Choroid plexus epithelial cell (primary cell): ENCODE results near the gene CFAP410.

ENCODE experiments used
- DNase-seq: peaks from one replicate; pipeline ENCODE4 v3.0.0-alpha.2; 2010; ENCODE audit warnings: low read depth
- H3K4me3 ChIP-seq: 2 replicates; pipeline ENCODE4 v1.5.1; 2011; ENCODE audit warnings: low read depth, mild to moderate bottlenecking, control low read depth, low read length, moderate library complexity
- TF ChIP-seq, protein P1 (sequence below): conservative IDR thresholded peaks from 2 replicates; pipeline ENCODE4 v1.5.1; 2011; ENCODE audit warnings: low read depth, mild to moderate bottlenecking, control low read depth, inconsistent platforms, low read length, moderate library complexity

The CFAP410 gene

DNA sequence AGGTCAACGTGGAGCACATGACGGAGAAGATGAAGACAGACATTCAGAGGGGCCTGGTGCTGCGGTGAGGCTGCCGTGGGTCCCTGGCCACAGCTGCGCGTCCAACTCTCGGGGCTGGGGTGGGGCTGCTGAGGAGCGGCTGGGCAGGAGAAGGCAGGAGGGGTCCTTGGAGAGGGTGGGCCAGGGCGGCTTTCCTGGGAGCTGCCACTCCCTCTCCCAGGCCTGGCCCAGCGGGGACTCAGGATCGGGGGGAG is 14.4 kb downstream of the CFAP410 start:
- H3K4me3 ChIP-seq, result no peak overlapping the region
- no peak for DNase-seq
- TF ChIP-seq, protein P1, sequence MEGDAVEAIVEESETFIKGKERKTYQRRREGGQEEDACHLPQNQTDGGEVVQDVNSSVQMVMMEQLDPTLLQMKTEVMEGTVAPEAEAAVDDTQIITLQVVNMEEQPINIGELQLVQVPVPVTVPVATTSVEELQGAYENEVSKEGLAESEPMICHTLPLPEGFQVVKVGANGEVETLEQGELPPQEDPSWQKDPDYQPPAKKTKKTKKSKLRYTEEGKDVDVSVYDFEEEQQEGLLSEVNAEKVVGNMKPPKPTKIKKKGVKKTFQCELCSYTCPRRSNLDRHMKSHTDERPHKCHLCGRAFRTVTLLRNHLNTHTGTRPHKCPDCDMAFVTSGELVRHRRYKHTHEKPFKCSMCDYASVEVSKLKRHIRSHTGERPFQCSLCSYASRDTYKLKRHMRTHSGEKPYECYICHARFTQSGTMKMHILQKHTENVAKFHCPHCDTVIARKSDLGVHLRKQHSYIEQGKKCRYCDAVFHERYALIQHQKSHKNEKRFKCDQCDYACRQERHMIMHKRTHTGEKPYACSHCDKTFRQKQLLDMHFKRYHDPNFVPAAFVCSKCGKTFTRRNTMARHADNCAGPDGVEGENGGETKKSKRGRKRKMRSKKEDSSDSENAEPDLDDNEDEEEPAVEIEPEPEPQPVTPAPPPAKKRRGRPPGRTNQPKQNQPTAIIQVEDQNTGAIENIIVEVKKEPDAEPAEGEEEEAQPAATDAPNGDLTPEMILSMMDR, result no peak

DNA sequence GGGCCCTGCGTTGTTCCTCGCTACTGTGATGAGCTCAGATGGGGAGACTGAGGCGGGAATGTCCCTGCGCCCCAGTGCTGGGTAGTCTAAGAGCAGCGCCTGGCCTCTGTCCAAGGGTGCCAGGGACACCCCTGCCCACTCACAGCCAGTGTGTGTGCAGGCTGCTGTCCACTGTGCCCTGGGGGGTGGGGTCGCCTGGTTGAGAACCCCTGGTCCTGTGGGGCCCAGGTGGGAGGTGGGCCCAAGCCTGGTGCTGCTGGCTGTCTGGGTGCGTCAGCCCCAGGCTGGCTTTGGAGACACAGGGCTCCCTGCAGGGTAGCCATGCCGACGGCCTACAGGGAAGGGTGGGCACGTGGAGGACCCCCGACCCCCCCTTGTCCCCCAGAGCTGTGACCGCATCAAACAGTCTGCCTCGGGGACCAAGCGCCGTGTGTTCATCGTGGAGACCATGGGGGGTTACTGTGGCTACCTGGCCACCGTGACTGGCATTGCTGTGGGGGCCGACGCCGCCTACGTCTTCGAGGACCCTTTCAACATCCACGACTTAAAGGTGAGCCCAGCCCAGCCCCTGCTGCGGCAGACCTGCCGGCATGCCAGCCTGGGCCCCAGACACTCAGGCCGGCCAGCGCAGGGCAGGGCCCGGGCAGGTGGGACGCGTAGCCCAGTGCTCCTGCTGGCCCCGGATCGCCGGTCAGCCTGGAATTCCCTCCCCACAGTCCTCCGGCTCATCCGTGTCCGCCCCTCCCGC is 14.9 kb downstream of the CFAP410 start:
- H3K4me3 ChIP-seq, result no peak overlapping the region
- DNase-seq, result no peak
- TF ChIP-seq, protein P1, result no peak

DNA sequence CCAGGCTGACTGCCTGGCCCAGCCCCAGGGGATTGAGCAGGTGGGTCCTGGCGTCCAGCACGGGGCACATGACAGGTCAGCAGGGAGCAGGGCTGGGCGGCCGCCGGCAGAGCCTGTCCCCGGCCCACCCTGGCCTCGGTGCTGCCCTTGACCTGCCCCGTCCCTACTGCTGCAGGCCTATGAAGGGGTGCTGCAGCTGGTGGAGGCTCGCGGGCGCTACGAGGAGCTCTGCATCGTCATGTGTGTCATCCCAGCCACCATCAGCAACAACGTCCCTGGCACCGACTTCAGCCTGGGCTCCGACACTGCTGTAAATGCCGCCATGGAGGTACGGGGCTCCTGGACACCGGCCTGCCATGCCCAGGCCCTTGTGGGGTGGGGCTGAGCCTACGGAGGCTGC is 15.6 kb downstream of the CFAP410 start:
- no peak overlapping the region for H3K4me3 ChIP-seq
- TF ChIP-seq, protein P1, result no peak
- DNase-seq, result no peak

DNA sequence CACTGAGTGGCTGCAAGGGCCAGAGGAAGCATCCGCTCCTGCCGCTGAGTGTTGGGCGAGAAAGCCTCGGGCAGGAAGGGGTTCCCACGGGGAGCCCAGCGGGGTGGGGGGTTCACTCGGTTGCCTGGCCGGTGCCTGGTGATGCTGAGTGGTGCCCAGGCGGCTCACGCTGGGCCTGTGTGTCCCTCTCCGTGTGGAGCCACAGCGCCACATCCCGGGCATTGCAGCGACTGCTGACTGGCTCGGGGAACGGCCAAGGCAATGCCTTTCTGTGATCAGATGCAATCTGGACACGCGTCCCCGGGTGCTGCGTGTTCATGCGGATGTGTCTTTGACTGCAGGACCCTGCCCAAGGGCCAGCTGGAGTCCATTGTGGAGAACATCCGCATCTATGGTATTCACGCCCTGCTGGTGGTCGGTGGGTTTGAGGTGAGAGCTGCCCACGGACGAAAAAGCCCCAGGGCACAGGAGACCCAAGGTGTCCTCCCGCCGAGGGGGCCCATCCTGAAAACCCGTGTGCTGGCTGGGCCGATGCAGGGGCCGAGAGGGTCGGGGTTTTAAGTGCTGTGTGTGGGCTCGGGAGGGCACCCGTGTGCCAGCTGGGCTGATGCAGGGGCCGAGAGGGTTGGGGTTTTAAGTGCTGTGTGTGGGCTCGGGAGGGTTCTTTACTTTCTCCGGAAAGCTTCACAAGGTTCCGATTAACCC is 16.4 kb downstream of the CFAP410 start:
- TF ChIP-seq, protein P1, result no peak
- DNase-seq, result no peak
- H3K4me3 ChIP-seq, result no peak overlapping the region

DNA sequence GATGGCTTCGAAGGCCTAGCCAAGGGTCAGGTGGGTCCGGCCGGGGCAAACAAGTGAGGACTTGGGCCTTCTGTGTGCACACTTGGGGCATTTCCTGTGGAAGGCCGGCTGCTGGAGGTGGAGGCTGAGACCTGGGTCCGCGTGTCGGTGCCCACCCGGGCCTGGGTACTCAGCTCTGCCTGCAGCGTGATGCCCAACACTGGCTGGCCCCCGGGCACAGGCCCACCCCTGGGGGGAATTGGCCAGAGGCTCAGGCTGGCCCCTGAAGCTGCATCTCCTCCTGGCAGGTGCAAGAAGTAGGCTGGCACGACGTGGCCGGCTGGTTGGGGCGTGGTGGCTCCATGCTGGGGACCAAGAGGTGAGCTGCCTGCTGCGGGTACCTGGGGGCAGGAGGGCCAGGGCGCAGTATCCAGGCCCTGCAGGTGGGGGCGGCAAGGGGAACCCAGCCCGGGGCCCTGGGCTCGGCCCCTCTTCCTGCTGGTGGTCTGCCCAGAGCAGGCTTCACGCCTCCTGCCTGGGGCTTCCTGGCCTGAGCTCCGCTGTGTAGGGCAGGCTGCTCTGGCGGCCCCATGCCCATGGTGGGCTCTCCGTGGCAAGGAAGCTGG is 17.2 kb downstream of the CFAP410 start:
- H3K4me3 ChIP-seq, result no peak overlapping the region
- TF ChIP-seq, protein P1, result no peak
- DNase-seq, result no peak

DNA sequence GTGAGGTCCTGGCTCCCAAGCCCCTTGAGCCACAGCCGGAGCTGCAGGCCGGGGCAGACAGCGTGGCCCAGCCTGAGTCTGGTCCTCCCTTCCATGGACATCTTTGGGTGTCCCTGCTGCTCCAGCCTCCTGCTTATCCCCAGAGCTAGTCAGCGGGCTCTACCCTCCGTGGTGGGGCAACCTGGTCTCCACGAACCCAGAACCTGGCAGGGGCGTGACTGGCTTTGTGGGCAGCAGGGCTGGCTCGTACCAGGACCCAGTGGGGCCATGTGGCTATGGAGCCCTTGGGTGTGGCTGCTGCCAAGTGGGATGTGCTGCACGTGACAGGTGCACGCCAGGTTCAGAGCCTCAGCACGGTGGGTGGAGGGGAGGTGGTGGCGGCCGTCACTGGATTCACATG is 18.3 kb downstream of the CFAP410 start:
- TF ChIP-seq, protein P1, result no peak
- no peak overlapping the region for H3K4me3 ChIP-seq
- no peak for DNase-seq
